Measurements from ENCODE around the gene SNAI1. TPM values are rescaled to one million over a fixed set of nuclear protein-coding genes. Genes with fewer than 3 reads are reported as not detected.

SNAI1 gene
- 10 to 100 TPM; 13.0 to 19.1 TPM for total RNA-seq

GRCh38 chr20:49982346-49983122 lies at the start of gene SNAI1:
Gene SNAI1 (plus strand): TSS chr20:49982980. CDS start chr20:49983060, 80 bp downstream.
- Histone ChIP-seq H3K4me3 (peak within 1 kb of the TSS; percentile 87), H3K4me1 (ENCODE audit: control insufficient read depth in 1 of 2, low read depth in 2 of 2) (peaks cover 27 to 50% of the 10 kb centered on the region in 2 donors), H3K27ac (peak within 1 kb of the TSS; percentile 20 to 66), H3K9me3 (no peaks in the 10 kb centered on the region), H3K36me3 (no peaks in the 10 kb centered on the region), H3K27me3 (replicated peaks; ENCODE audit: insufficient read depth) (no peaks in the 10 kb centered on the region)
- TF ChIP-seq, protein P1, sequence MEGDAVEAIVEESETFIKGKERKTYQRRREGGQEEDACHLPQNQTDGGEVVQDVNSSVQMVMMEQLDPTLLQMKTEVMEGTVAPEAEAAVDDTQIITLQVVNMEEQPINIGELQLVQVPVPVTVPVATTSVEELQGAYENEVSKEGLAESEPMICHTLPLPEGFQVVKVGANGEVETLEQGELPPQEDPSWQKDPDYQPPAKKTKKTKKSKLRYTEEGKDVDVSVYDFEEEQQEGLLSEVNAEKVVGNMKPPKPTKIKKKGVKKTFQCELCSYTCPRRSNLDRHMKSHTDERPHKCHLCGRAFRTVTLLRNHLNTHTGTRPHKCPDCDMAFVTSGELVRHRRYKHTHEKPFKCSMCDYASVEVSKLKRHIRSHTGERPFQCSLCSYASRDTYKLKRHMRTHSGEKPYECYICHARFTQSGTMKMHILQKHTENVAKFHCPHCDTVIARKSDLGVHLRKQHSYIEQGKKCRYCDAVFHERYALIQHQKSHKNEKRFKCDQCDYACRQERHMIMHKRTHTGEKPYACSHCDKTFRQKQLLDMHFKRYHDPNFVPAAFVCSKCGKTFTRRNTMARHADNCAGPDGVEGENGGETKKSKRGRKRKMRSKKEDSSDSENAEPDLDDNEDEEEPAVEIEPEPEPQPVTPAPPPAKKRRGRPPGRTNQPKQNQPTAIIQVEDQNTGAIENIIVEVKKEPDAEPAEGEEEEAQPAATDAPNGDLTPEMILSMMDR (IDR thresholded peaks at IDR 0.05), result peak; percentile 38
- peak; percentile 59 for ATAC-seq (ENCODE audit: insufficient number of reproducible peaks, low FRiP score, low read depth)
- DNase-seq (ENCODE audit: low spot score), result no peak

DNA sequence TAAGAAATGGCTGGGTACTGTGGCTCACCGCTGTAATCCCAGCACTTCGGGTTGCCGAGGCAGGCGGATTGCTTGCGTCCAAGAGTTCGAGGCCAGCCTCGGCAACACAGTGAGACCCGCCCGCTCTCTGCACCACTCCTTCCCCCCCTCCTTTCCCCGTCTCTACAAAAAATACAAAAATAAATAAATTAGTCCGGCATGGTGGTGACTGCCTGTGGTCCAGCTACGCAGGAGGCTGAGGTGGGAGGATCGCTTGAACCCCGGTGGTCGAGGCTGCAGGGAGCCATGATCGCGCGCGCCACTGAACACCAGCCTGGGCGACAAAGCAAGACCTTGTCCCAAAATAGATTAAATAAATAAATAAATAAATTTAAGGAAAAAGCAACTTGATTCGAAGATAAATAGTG lies 47.0 kb upstream of the SNAI1 start:
- peak overlapping the region; percentile 100 for H3K4me3 ChIP-seq
- peak overlapping the region; percentile 41 to 46 for H3K27ac ChIP-seq
- peaks cover 3% of the 10 kb centered on the region for H3K36me3 ChIP-seq
- no peak for DNase-seq (ENCODE audit: low spot score)
- TF ChIP-seq, protein P1 (IDR thresholded peaks at IDR 0.05), result no peak
- peak; percentile 6 for ATAC-seq (ENCODE audit: insufficient number of reproducible peaks, low FRiP score, low read depth)
- no peaks in the 10 kb centered on the region for H3K27me3 ChIP-seq (replicated peaks; ENCODE audit: insufficient read depth)
- no peaks in the 10 kb centered on the region for H3K9me3 ChIP-seq
- H3K4me1 ChIP-seq (ENCODE audit: control insufficient read depth in 1 of 2, low read depth in 2 of 2), result peaks cover 27 to 32% of the 10 kb centered on the region in 2 donors

GRCh38 chr20:49936153-49937026 lies 46.4 kb upstream of the SNAI1 start, which contains the start of gene RNF114:
Gene RNF114 (plus strand): TSS chr20:49936397. CDS start chr20:49936413, 16 bp downstream.
- H3K27ac ChIP-seq, result peak within 1 kb of the TSS; percentile 83 to 94
- peaks cover 29 to 32% of the 10 kb centered on the region in 2 donors for H3K4me1 ChIP-seq (ENCODE audit: control insufficient read depth in 1 of 2, low read depth in 2 of 2)
- no peaks in the 10 kb centered on the region for H3K27me3 ChIP-seq (replicated peaks; ENCODE audit: insufficient read depth)
- TF ChIP-seq, protein P1 (IDR thresholded peaks at IDR 0.05), result no peak
- H3K4me3 ChIP-seq, result peak within 1 kb of the TSS; percentile 100
- H3K9me3 ChIP-seq, result no peaks in the 10 kb centered on the region
- ATAC-seq (ENCODE audit: insufficient number of reproducible peaks, low FRiP score, low read depth), result peak; percentile 83
- peaks cover 8% of the 10 kb centered on the region for H3K36me3 ChIP-seq
- DNase-seq (ENCODE audit: low spot score), result peak; percentile 63

GRCh38 chr20:49937027-49937929 lies 45.5 kb upstream of the SNAI1 start:
- Histone ChIP-seq H3K27ac (peak overlapping the region; percentile 83 to 94), H3K4me3 (peak overlapping the region; percentile 100), H3K27me3 (replicated peaks; ENCODE audit: insufficient read depth) (no peaks in the 10 kb centered on the region), H3K36me3 (peaks cover 11% of the 10 kb centered on the region), H3K4me1 (ENCODE audit: control insufficient read depth in 1 of 2, low read depth in 2 of 2) (peaks cover 29 to 32% of the 10 kb centered on the region in 2 donors), H3K9me3 (no peaks in the 10 kb centered on the region)
- ATAC-seq (ENCODE audit: insufficient number of reproducible peaks, low FRiP score, low read depth), result no peak
- TF ChIP-seq, protein P1 (IDR thresholded peaks at IDR 0.05), result no peak
- no peak for DNase-seq (ENCODE audit: low spot score)

Data from thoracic aorta (tissue), 2 donors.